Caco-2 (cell line): ENCODE results near the gene MYL7. TPM values are rescaled to one million over a fixed set of nuclear protein-coding genes. Genes with fewer than 3 reads are reported as not detected.

ENCODE experiments used
- BruUV-seq: library from RNA; stranded (reverse); fragments of 400-500 nt; replicated peaks from 2 replicates; lab custom pipeline; 2021; lab: Mats Ljungman, UMichigan
- CTCF ChIA-PET: fragments of 300-600 bp; sonication (Branson Sonifier 250); formaldehyde crosslinking; loops from one replicate; lab custom pipeline; 2022; ENCODE audit warnings: antibody characterized with exemption; lab: Charles Lee
- POLR2A ChIA-PET: fragments of 300-600 bp; sonication (Branson Sonifier 250); formaldehyde crosslinking; loops from one replicate; lab custom pipeline; 2022; ENCODE audit warnings: antibody characterized with exemption; lab: Charles Lee
- DNase-seq, 2 experiments: peaks; one replicate each; pipeline versions ENCODE4 v3.0.0 to v3.0.0-alpha.2; 2020 to 2022
- H3K27me3 ChIP-seq: replicated peaks from 2 replicates; pipeline ENCODE4 v1.6.0; 2011; ENCODE audit warnings: low read length; ENCODE audit not compliant: control insufficient read depth, insufficient read depth
- H3K36me3 ChIP-seq: 2 replicates; pipeline ENCODE4 v1.5.1; 2011; ENCODE audit warnings: low read length; ENCODE audit not compliant: control insufficient read depth, insufficient read depth
- H3K4me1 ChIP-seq: fragments of 250-450 bp; sonication (Bioruptor Pico); 2 replicates; pipeline ENCODE4 v1.5.1; 2020; ENCODE audit warnings: mild to moderate bottlenecking
- H3K4me3 ChIP-seq: 2 replicates; pipeline ENCODE4 v1.5.1; 2011; ENCODE audit warnings: low read depth, mild to moderate bottlenecking, control low read depth, low read length
- H3K9me3 ChIP-seq: fragments of 250-450 bp; sonication (Bioruptor Pico); 2 replicates; pipeline ENCODE4 v1.5.1; 2020; ENCODE audit warnings: mild to moderate bottlenecking, moderate library complexity
- H3K27ac Mint-ChIP-seq: one replicate; pipeline ENCODE4 v1.8.0; 2022; ENCODE audit warnings: mixed read lengths; ENCODE audit not compliant: unreplicated experiment
- H3K27me3 Mint-ChIP-seq: one replicate; pipeline ENCODE4 v1.8.0; 2022; ENCODE audit warnings: mixed read lengths; ENCODE audit not compliant: insufficient read depth, unreplicated experiment
- H3K36me3 Mint-ChIP-seq: one replicate; pipeline ENCODE4 v1.8.0; 2022; ENCODE audit warnings: mild to moderate bottlenecking, mixed read lengths; ENCODE audit not compliant: insufficient read depth, unreplicated experiment
- H3K4me1 Mint-ChIP-seq: one replicate; pipeline ENCODE4 v1.8.0; 2022; ENCODE audit warnings: low read depth, mixed read lengths; ENCODE audit not compliant: unreplicated experiment
- H3K4me3 Mint-ChIP-seq: one replicate; pipeline ENCODE4 v1.8.0; 2022; ENCODE audit warnings: mild to moderate bottlenecking, moderate library complexity, mixed read lengths; ENCODE audit not compliant: unreplicated experiment
- H3K9me3 Mint-ChIP-seq: one replicate; pipeline ENCODE4 v1.8.0; 2022; ENCODE audit warnings: mixed read lengths; ENCODE audit not compliant: unreplicated experiment
- intact Hi-C: fragments of 100-400 bp; cut with micrococcal nuclease; formaldehyde crosslinking; loops from one replicate; pipeline ENCODE4 v1.10.0; 2022; ENCODE audit not compliant: unreplicated experiment
- total RNA-seq: library from RNA; stranded (reverse); gene quantifications from 2 replicates; pipeline ENCODE4 v1.2.3, GENCODE V29; 2022
- TF ChIP-seq, protein P1 (sequence below), 2 experiments: fragments of 200-600 bp in 1 of 2; IDR thresholded peaks; 1 replicate in 1 of 2; 2 replicates in 1 of 2; pipeline versions ENCODE4 v1.5.1 to v1.8.0; 2011 to 2022; ENCODE audit warnings: antibody characterized with exemption in 1 of 2, control low read depth in 1 of 2, inconsistent platforms in 1 of 2, low read depth in 1 of 2, low read length in 1 of 2, mild to moderate bottlenecking in 1 of 2, moderate library complexity in 1 of 2; ENCODE audit not compliant: insufficient read depth in 1 of 2, severe bottlenecking in 1 of 2, unreplicated experiment in 1 of 2

MYL7 gene
- total RNA-seq, 1 experiment from 2014 or later, result 16.2 TPM

- H3K27me3 Mint-ChIP-seq, result no peaks in the 10 kb centered on the region
- TF ChIP-seq, protein P1, sequence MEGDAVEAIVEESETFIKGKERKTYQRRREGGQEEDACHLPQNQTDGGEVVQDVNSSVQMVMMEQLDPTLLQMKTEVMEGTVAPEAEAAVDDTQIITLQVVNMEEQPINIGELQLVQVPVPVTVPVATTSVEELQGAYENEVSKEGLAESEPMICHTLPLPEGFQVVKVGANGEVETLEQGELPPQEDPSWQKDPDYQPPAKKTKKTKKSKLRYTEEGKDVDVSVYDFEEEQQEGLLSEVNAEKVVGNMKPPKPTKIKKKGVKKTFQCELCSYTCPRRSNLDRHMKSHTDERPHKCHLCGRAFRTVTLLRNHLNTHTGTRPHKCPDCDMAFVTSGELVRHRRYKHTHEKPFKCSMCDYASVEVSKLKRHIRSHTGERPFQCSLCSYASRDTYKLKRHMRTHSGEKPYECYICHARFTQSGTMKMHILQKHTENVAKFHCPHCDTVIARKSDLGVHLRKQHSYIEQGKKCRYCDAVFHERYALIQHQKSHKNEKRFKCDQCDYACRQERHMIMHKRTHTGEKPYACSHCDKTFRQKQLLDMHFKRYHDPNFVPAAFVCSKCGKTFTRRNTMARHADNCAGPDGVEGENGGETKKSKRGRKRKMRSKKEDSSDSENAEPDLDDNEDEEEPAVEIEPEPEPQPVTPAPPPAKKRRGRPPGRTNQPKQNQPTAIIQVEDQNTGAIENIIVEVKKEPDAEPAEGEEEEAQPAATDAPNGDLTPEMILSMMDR (IDR thresholded peaks at IDR 0.05; ENCODE audit: insufficient read depth in 1 of 2, low read depth in 1 of 2, low read length in 1 of 2, severe bottlenecking in 1 of 2, unreplicated experiment in 1 of 2), result no peak
Measured at GRCh38 chr7:44094365-44094764, 46.8 kb downstream of the MYL7 start.

DNA sequence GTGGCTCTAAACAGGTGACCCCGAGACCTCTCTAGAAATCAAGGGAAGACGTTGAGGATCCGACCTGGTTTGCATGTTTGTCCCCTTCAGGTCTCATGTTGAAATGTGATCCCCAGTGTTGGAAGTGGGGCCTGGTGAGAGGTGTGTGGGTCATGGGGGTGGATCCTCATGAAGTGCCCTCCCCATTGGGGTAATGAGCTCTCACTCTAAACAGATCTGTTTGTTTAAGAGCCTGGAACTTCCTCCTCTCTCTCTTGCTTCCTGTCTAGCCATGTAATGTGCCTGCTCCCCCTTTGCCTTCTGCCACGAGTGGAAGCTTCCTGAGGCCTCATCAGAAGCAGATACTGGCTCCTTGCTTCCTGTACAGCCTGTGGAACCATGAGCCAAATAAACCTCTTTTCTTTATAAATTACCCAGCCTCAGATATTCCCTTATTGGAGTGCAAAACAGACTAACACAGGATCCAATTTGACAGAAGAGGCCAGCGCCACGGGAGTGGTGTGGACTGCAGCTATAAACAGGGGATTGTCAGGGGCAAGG lies 48.0 kb downstream of the MYL7 start:
- Histone ChIP-seq H3K9me3 (no peaks in the 10 kb centered on the region), H3K27me3 (no peaks in the 10 kb centered on the region), H3K4me1 (no peaks in the 10 kb centered on the region), H3K4me3 (no peak overlapping the region), H3K36me3 (no peaks in the 10 kb centered on the region)
- Mint-ChIP-seq H3K27ac (no peak overlapping the region), H3K9me3 (no peaks in the 10 kb centered on the region), H3K36me3 (no peaks in the 10 kb centered on the region), H3K4me3 (no peak overlapping the region), H3K27me3 (no peaks in the 10 kb centered on the region), H3K4me1 (peaks cover 7% of the 10 kb centered on the region)
- intact Hi-C loops, result no loop called here
- CTCF ChIA-PET, result no interaction called here
- TF ChIP-seq, protein P1 (IDR thresholded peaks at IDR 0.05; ENCODE audit: insufficient read depth in 1 of 2, low read depth in 1 of 2, low read length in 1 of 2, severe bottlenecking in 1 of 2, unreplicated experiment in 1 of 2), result no peak
- POLR2A ChIA-PET, result no interaction called here
- no peak for DNase-seq
- BruUV-seq, result no TSS peak

More at GRCh38 chr7:44094365-44094764, 46.8 kb downstream of the MYL7 start:
- ChIA-PET CTCF (no interaction called here), POLR2A (no interaction called here)
- intact Hi-C loops, result no loop called here
- Histone ChIP-seq H3K4me1 (no peaks in the 10 kb centered on the region), H3K4me3 (no peak overlapping the region), H3K9me3 (no peaks in the 10 kb centered on the region), H3K36me3 (no peaks in the 10 kb centered on the region), H3K27me3 (no peaks in the 10 kb centered on the region)
- H3K9me3 Mint-ChIP-seq, result no peaks in the 10 kb centered on the region
- H3K27ac Mint-ChIP-seq, result no peak overlapping the region
- no TSS peak for BruUV-seq
- no peak overlapping the region for H3K4me3 Mint-ChIP-seq
- H3K36me3 Mint-ChIP-seq, result no peaks in the 10 kb centered on the region
- no peak for DNase-seq
- peaks cover 7% of the 10 kb centered on the region for H3K4me1 Mint-ChIP-seq

Other genes with a start within 250 kb of the MYL7 start
- 35.2 and 36.0 TPM in 2 replicates for gene URGCP, start 234.7 kb downstream of the MYL7 start, total RNA-seq
- 12.7 and 15.4 TPM in 2 replicates for gene UBE2D4, start 214.9 kb downstream of the MYL7 start, total RNA-seq
- gene SPDYE1, start 143.4 kb downstream of the MYL7 start, total RNA-seq, result not detected in 2 replicates
- gene DBNL, start 96.6 kb downstream of the MYL7 start, total RNA-seq, result 83.2 and 85.5 TPM in 2 replicates
- not detected in 2 replicates for gene PGAM2, start 75.8 kb downstream of the MYL7 start, total RNA-seq
- 18.3 and 19.5 TPM in 2 replicates for gene POLM, start 58.8 kb downstream of the MYL7 start, total RNA-seq
- gene AEBP1, start 37.0 kb downstream of the MYL7 start, total RNA-seq, result 0.54 TPM in 1 of 2 replicates, not detected in the other
- gene POLD2, start 17.8 kb downstream of the MYL7 start, total RNA-seq, result 130 and 140 TPM in 2 replicates
- not detected in 2 replicates for gene GCK, start 48.1 kb upstream of the MYL7 start, total RNA-seq
- gene YKT6, start 59.6 kb upstream of the MYL7 start, total RNA-seq, result 117 and 123 TPM in 2 replicates
- not detected in 2 replicates for gene CAMK2B, start 184.3 kb upstream of the MYL7 start, total RNA-seq